Cerebellar cortex (tissue), 1 donor: Measurements from ENCODE around the gene RUVBL2.

Source experiments
- DNase-seq: peaks from one replicate; pipeline ENCODE4 v3.0.0-alpha.2; 2015; ENCODE audit warnings: low spot score

RUVBL2 gene

GRCh38 chr19:48993175-48994034 lies at the start of gene RUVBL2, which contains the start of gene GYS1:
RUVBL2 (plus strand) TSS chr19:48993887; CDS start chr19:48993912, 25 bp downstream.
GYS1 (minus strand) TSS chr19:48993309; CDS start chr19:48993112, 197 bp downstream.
- peak; percentile 99 for DNase-seq

- DNase-seq: no peak
Observed at GRCh38 chr19:48945415-48945814, 48.3 kb upstream of the RUVBL2 start.

- DNase-seq: no peak
Observed at GRCh38 chr19:48945817-48946216, 47.9 kb upstream of the RUVBL2 start.

- no peak for DNase-seq
Observed at GRCh38 chr19:48946463-48947257, 47.0 kb upstream of the RUVBL2 start.

GRCh38 chr19:48947258-48947542 lies 46.5 kb upstream of the RUVBL2 start:
- DNase-seq: no peak

GRCh38 chr19:48950159-48950558 lies 43.5 kb upstream of the RUVBL2 start:
- no peak for DNase-seq

GRCh38 chr19:48950830-48951519 lies 42.7 kb upstream of the RUVBL2 start:
- DNase-seq: no peak

- DNase-seq: no peak
Observed at GRCh38 chr19:48953141-48953540, 40.5 kb upstream of the RUVBL2 start.

- DNase-seq: no peak
Observed at GRCh38 chr19:48953990-48954594, 39.6 kb upstream of the RUVBL2 start.

- peak; percentile 96 for DNase-seq
Observed at GRCh38 chr19:48954595-48955307, 38.9 kb upstream of the RUVBL2 start, which contains the start of gene BAX. BAX (plus strand) TSS chr19:48954875; CDS start chr19:48954929, 54 bp downstream.

GRCh38 chr19:48955308-48955958 lies 38.3 kb upstream of the RUVBL2 start:
- no peak for DNase-seq

- DNase-seq: no peak
Observed at GRCh38 chr19:48958006-48958405, 35.7 kb upstream of the RUVBL2 start.

- DNase-seq: no peak
Observed at GRCh38 chr19:48959341-48960239, 34.1 kb upstream of the RUVBL2 start.

GRCh38 chr19:48961051-48961649 lies 32.5 kb upstream of the RUVBL2 start:
- peak; percentile 26 for DNase-seq

GRCh38 chr19:48961673-48962028 lies 32.0 kb upstream of the RUVBL2 start:
- DNase-seq: no peak

GRCh38 chr19:48962029-48962848 lies 31.4 kb upstream of the RUVBL2 start:
- DNase-seq: peak; percentile 62

- DNase-seq: no peak
Observed at GRCh38 chr19:48962849-48963165, 30.9 kb upstream of the RUVBL2 start.

- DNase-seq: peak; percentile 66
Observed at GRCh38 chr19:48963371-48964204, 30.1 kb upstream of the RUVBL2 start.
